CD4-positive, alpha-beta T cell (primary cell): ENCODE results near the gene GPRC5A. TPM values are rescaled to one million over a fixed set of nuclear protein-coding genes. Genes with fewer than 3 reads are reported as not detected.

Experiments
- ATAC-seq: fragments of 200-7000 bp; cut with Tn5 transposase; one replicate; pipeline ENCODE4 v1.10.0; 2022; ENCODE audit warnings: mild to moderate bottlenecking; ENCODE audit not compliant: poor library complexity
- CTCF ChIA-PET: fragments of 350-600 bp; sonication (Branson Sonifier 250); formaldehyde crosslinking; loops from one replicate; lab custom pipeline; 2021; ENCODE audit warnings: antibody characterized with exemption, inconsistent platforms; lab: Charles Lee
- POLR2A ChIA-PET: fragments of 350-600 bp; sonication (Branson Sonifier 250); formaldehyde crosslinking; loops from one replicate; lab custom pipeline; 2021; ENCODE audit warnings: antibody characterized with exemption, inconsistent platforms; lab: Charles Lee
- DNase-seq, 14 experiments: peaks; one replicate each; pipeline ENCODE4 v3.0.0-alpha.2; 2013 to 2020; ENCODE audit warnings: mixed read lengths in 2 of 14
- H3K27ac ChIP-seq, 2 donors: one replicate each; pipeline versions ENCODE4 v1.5.1 to v1.7.0; 2013; ENCODE audit warnings: low read length in 2 of 2, low read depth in 1 of 2, mild to moderate bottlenecking in 1 of 2
- H3K27me3 ChIP-seq, 2 experiments: 1 replicate in 1 of 2; 2 replicates in 1 of 2; pipeline versions ENCODE4 v1.6.1 to v1.7.0; 2013; ENCODE audit warnings: low read length in 2 of 2, control low read depth in 1 of 2, mild to moderate bottlenecking in 1 of 2, moderate library complexity in 1 of 2; ENCODE audit not compliant: insufficient read depth in 2 of 2, control insufficient read depth in 1 of 2
- H3K36me3 ChIP-seq: one replicate; pipeline ENCODE4 v1.6.1; 2013; ENCODE audit warnings: low read length, control low read depth; ENCODE audit not compliant: insufficient read depth
- H3K4me1 ChIP-seq: one replicate; pipeline ENCODE4 v1.6.1; 2013; ENCODE audit warnings: low read length, control low read depth; ENCODE audit not compliant: insufficient read depth
- H3K4me3 ChIP-seq: one replicate; pipeline ENCODE4 v1.5.1; 2013; ENCODE audit warnings: mild to moderate bottlenecking, low read length, moderate library complexity
- H3K9me3 ChIP-seq, 2 experiments: 1 replicate in 1 of 2; 2 replicates in 1 of 2; pipeline versions ENCODE4 v1.6.1 to v1.7.0; 2013; ENCODE audit warnings: low read length in 2 of 2, mild to moderate bottlenecking in 2 of 2, control low read depth in 1 of 2, moderate library complexity in 1 of 2; ENCODE audit not compliant: control insufficient read depth in 1 of 2, insufficient read depth in 1 of 2
- H3K27ac Mint-ChIP-seq: one replicate; pipeline ENCODE4 v1.8.0; 2020; ENCODE audit warnings: mixed read lengths
- H3K27me3 Mint-ChIP-seq: one replicate; pipeline ENCODE4 v1.8.0; 2021; ENCODE audit warnings: mixed read lengths
- H3K36me3 Mint-ChIP-seq: one replicate; pipeline ENCODE4 v1.8.0; 2021; ENCODE audit warnings: low read depth, mixed read lengths
- H3K4me1 Mint-ChIP-seq: one replicate; pipeline ENCODE4 v1.8.0; 2021; ENCODE audit warnings: low read depth, mixed read lengths
- H3K4me3 Mint-ChIP-seq: one replicate; pipeline ENCODE4 v1.8.0; 2020; ENCODE audit warnings: mild to moderate bottlenecking, mixed read lengths
- H3K9me3 Mint-ChIP-seq: one replicate; pipeline ENCODE4 v1.8.0; 2020; ENCODE audit warnings: mixed read lengths
- CTCF ChIP-seq: fragments of 200-600 bp; IDR thresholded peaks from one replicate; pipeline ENCODE4 v1.8.0; 2022; ENCODE audit warnings: antibody characterized with exemption, mild to moderate bottlenecking
- intact Hi-C, 2 experiments: fragments of 100-400 bp; cut with DNase I in 1 of 2; cut with micrococcal nuclease in 1 of 2; formaldehyde crosslinking; loops; one replicate each; pipeline versions ENCODE4 v1.15.1 to v1.9.0; 2023 to 2025; cut with DNase I, micrococcal nuclease
- total RNA-seq, 174 experiments: library from RNA in 2 of 174; stranded (reverse) in 2 of 174; gene quantifications; one replicate each; pipeline ENCODE4 v1.2.3 and lab custom pipeline; 2021 to 2026

GPRC5A gene
- total RNA-seq, 2 experiments from 2014 or later: 0.14 to 0.47 TPM

GRCh38 chr12:12881151-12881909, 10.0 kb upstream of the GPRC5A start:
- H3K4me3 ChIP-seq: no peak overlapping the region
- intact Hi-C loops: no loop called here
- no peak for ATAC-seq
- ChIA-PET CTCF (no interaction called here), POLR2A (no interaction called here)
- H3K9me3 ChIP-seq: no peaks in the 10 kb centered on the region
- H3K27ac ChIP-seq: no peak overlapping the region
- Mint-ChIP-seq H3K36me3 (no peaks in the 10 kb centered on the region), H3K27me3 (no peaks in the 10 kb centered on the region), H3K9me3 (no peaks in the 10 kb centered on the region), H3K4me3 (no peak overlapping the region), H3K4me1 (peaks cover 6% of the 10 kb centered on the region), H3K27ac (no peak overlapping the region)
- no peak for DNase-seq
- TF ChIP-seq CTCF: no peak
- no peaks in the 10 kb centered on the region for H3K27me3 ChIP-seq
- no peaks in the 10 kb centered on the region for H3K36me3 ChIP-seq
- no peaks in the 10 kb centered on the region for H3K4me1 ChIP-seq

GRCh38 chr12:12882288-12882687, 9.1 kb upstream of the GPRC5A start:
- Mint-ChIP-seq H3K9me3 (no peaks in the 10 kb centered on the region), H3K4me1 (peaks cover 6% of the 10 kb centered on the region), H3K36me3 (no peaks in the 10 kb centered on the region), H3K4me3 (no peak overlapping the region), H3K27ac (no peak overlapping the region), H3K27me3 (no peaks in the 10 kb centered on the region)
- ATAC-seq (no peak), DNase-seq (no peak)
- no peak for TF ChIP-seq CTCF
- ChIA-PET POLR2A (no interaction called here), CTCF (no interaction called here)
- H3K9me3 ChIP-seq: no peaks in the 10 kb centered on the region
- no peak overlapping the region for H3K27ac ChIP-seq
- no peaks in the 10 kb centered on the region for H3K27me3 ChIP-seq
- no peaks in the 10 kb centered on the region for H3K36me3 ChIP-seq
- intact Hi-C loops: no loop called here
- H3K4me1 ChIP-seq: no peaks in the 10 kb centered on the region
- no peak overlapping the region for H3K4me3 ChIP-seq

GRCh38 chr12:12883369-12884001, 7.9 kb upstream of the GPRC5A start:
- no peaks in the 10 kb centered on the region for H3K9me3 ChIP-seq
- H3K36me3 ChIP-seq: no peaks in the 10 kb centered on the region
- intact Hi-C loops: no loop called here
- no peak for TF ChIP-seq CTCF
- ATAC-seq: no peak
- H3K4me1 ChIP-seq: no peaks in the 10 kb centered on the region
- CTCF ChIA-PET: interaction anchor here (0.7 kb wide), 1 partner anchor 99 kb away, joined by 3 read pairs; no protein-coding TSS in a partner anchor
- no peak for DNase-seq
- Mint-ChIP-seq H3K4me3 (no peak overlapping the region), H3K27me3 (no peaks in the 10 kb centered on the region), H3K4me1 (peaks cover 6% of the 10 kb centered on the region), H3K36me3 (no peaks in the 10 kb centered on the region), H3K27ac (no peak overlapping the region), H3K9me3 (no peaks in the 10 kb centered on the region)
- H3K4me3 ChIP-seq: no peak overlapping the region
- no peaks in the 10 kb centered on the region for H3K27me3 ChIP-seq
- POLR2A ChIA-PET: no interaction called here
- no peak overlapping the region for H3K27ac ChIP-seq
